Thyroid gland (tissue), 4 donors: ENCODE data around the gene ZNHIT6.

Source experiments
- CTCF ChIP-seq, 6 experiments: fragments of 200-600 bp in 3 of 6; fragments of 450-650 bp in 3 of 6; sonication (generic) in 3 of 6; IDR thresholded peaks; one replicate each; pipeline ENCODE4 v1.5.1; 2016 to 2019; ENCODE audit warnings: antibody characterized with exemption in 6 of 6, mild to moderate bottlenecking in 2 of 6, inconsistent platforms in 1 of 6, moderate library complexity in 1 of 6
- POLR2A ChIP-seq, 2 donors: fragments of 450-650 bp; IDR thresholded peaks; one replicate each; pipeline ENCODE4 v1.6.1; 2017; ENCODE audit warnings: antibody characterized with exemption in 2 of 2, mild to moderate bottlenecking in 2 of 2, moderate library complexity in 1 of 2

DNA sequence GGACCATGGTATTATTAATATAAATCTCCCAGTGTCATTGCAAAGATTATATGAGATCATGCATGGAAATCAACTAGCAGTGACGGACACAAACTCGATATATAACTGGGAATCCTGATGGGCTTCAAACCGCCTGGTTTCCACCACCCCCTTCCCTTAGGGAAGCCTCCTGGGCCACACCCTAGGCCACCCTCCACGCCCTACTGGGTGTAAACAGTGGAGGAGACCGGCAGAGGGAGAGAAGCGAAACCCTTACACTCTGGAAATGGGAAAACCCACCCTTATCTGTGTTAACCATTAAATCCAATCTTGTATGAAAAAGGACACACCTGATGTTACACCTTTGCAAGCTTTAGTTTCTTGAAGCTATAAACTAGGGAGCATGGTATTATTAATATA is 595 bp upstream of the ZNHIT6 start:
- no peak for TF ChIP-seq POLR2A (IDR thresholded peaks at IDR 0.05)
- peak in 1 of 6 experiments; percentile 6 for TF ChIP-seq CTCF (IDR thresholded peaks at IDR 0.05)
